HepG2 (cell line): ENCODE data around the gene NUDT13. TPM values are rescaled to one million over a fixed set of nuclear protein-coding genes. Genes with fewer than 3 reads are reported as not detected.

Source experiments
- ARID2 ChIP-seq: sonication (generic); formaldehyde crosslinking; IDR thresholded peaks from 2 replicates; pipeline ENCODE4 v1.8.1; 2022; ENCODE audit warnings: mild to moderate bottlenecking, missing genetic modification reagents, borderline replicate concordance
- CBX1 ChIP-seq: IDR thresholded peaks from one replicate; pipeline ENCODE4 v1.6.1; 2016; ENCODE audit warnings: antibody characterized with exemption, low read depth
- GABPB1 ChIP-seq: IDR thresholded peaks from 2 replicates; pipeline ENCODE4 v1.6.1; 2016; ENCODE audit warnings: mild to moderate bottlenecking, missing genetic modification reagents, moderate library complexity, missing compliant biosample characterization
- HMGXB3 ChIP-seq: sonication (generic); formaldehyde crosslinking; IDR thresholded peaks from 2 replicates; pipeline ENCODE4 v1.4.0; 2020; ENCODE audit warnings: missing genetic modification reagents, borderline replicate concordance
- HMGXB4 ChIP-seq, 2 experiments: sonication (generic) in 1 of 2; formaldehyde crosslinking in 1 of 2; IDR thresholded peaks; 2 replicates each; pipeline versions ENCODE4 v1.4.0 to v1.6.1; 2018 to 2020; ENCODE audit warnings: missing genetic modification reagents in 2 of 2, borderline replicate concordance in 1 of 2, low read depth in 1 of 2, mild to moderate bottlenecking in 1 of 2, missing biosample characterization in 1 of 2
- HNRNPK ChIP-seq: fragments of 200-400 bp; formaldehyde crosslinking; IDR thresholded peaks from 2 replicates; pipeline ENCODE4 v1.6.1; 2018; ENCODE audit warnings: low read length, low read depth, moderate library complexity, mild to moderate bottlenecking; ENCODE audit not compliant: poor library complexity, severe bottlenecking
- KLF9 ChIP-seq: IDR thresholded peaks from 2 replicates; pipeline ENCODE4 v1.6.1; 2016; ENCODE audit warnings: low read depth
- MYNN ChIP-seq: sonication (generic); formaldehyde crosslinking; IDR thresholded peaks from 2 replicates; pipeline ENCODE4 v1.4.0; 2020; ENCODE audit warnings: mild to moderate bottlenecking, low read depth, missing genetic modification reagents
- ZBED4 ChIP-seq: sonication (generic); formaldehyde crosslinking; IDR thresholded peaks from 2 replicates; pipeline ENCODE4 v1.4.0; 2020; ENCODE audit warnings: missing genetic modification reagents, borderline replicate concordance
- ZBTB39 ChIP-seq: sonication (generic); formaldehyde crosslinking; IDR thresholded peaks from 2 replicates; pipeline ENCODE4 v1.5.0; 2020; ENCODE audit warnings: missing genetic modification reagents
- ZNF296 ChIP-seq: sonication (generic); formaldehyde crosslinking; conservative IDR thresholded peaks from 2 replicates; pipeline ENCODE4 v1.5.0; 2020; ENCODE audit warnings: mild to moderate bottlenecking, missing genetic modification reagents
- ZNF317 ChIP-seq: sonication (generic); formaldehyde crosslinking; IDR thresholded peaks from 2 replicates; pipeline ENCODE4 v1.5.0; 2020; ENCODE audit warnings: mild to moderate bottlenecking, missing genetic modification reagents
- ZNF331 ChIP-seq: sonication (generic); formaldehyde crosslinking; IDR thresholded peaks from 2 replicates; pipeline ENCODE4 v1.4.0; 2020; ENCODE audit warnings: missing genetic modification reagents
- ZNF431 ChIP-seq: sonication (generic); formaldehyde crosslinking; IDR thresholded peaks from 2 replicates; pipeline ENCODE4 v1.9.0; 2022; ENCODE audit warnings: missing genetic modification reagents, low read depth, mild to moderate bottlenecking, borderline replicate concordance
- ZNF441 ChIP-seq: sonication (generic); formaldehyde crosslinking; IDR thresholded peaks from 2 replicates; pipeline ENCODE4 v1.7.0; 2021; ENCODE audit warnings: missing genetic modification reagents, borderline replicate concordance
- ZNF652 ChIP-seq: IDR thresholded peaks from 2 replicates; pipeline ENCODE4 v1.6.1; 2016; ENCODE audit warnings: low read depth, borderline replicate concordance
- ZSCAN12 ChIP-seq: sonication (generic); formaldehyde crosslinking; IDR thresholded peaks from 2 replicates; pipeline ENCODE4 v1.9.0; 2021; ENCODE audit warnings: mild to moderate bottlenecking, missing genetic modification reagents
- polyA plus RNA-seq, 8 experiments: library from polyadenylated mRNA; depleted of rRNA in 3 of 8; stranded (reverse) in 7 of 8; unstranded in 1 of 8; fragments of >200 nt; fragmentation: Illumina TruSeq in 4 of 8; extraction: Trizol in 4 of 8; gene quantifications; 2 replicates each; pipeline versions ENCODE4 v1.2.1 to v1.2.3, GENCODE V29; 2011 to 2016; ENCODE audit warnings: low read depth in 4 of 8, missing spikeins in 1 of 8, mixed read lengths in 1 of 8; ENCODE audit not compliant: insufficient read depth in 1 of 8
- total RNA-seq, 5 experiments: library from RNA; depleted of rRNA; stranded (reverse); fragments of >200 nt; fragmentation: Illumina TruSeq; extraction: Trizol; gene quantifications; 2 replicates each; pipeline ENCODE4 v1.2.3, GENCODE V29; 2016; ENCODE audit warnings: low read depth in 1 of 5

The NUDT13 gene
- total and polyA plus RNA-seq, 2 of the 13 experiments (the other 11 are each of a cell fraction or from before 2014, with no cell fraction given), result 4.2 to 6.5 TPM

- TF ChIP-seq HMGXB3 (peak; percentile 80), ZBTB39 (CRISPR knock-in tag) (no peak), ZBED4 (CRISPR knock-in tag) (peak; percentile 38; the same call in 1 of the 2 replicates), ZSCAN12 (CRISPR knock-in tag) (no peak), ZNF296 (CRISPR knock-in tag) (no peak), ZNF441 (no peak; the same call in 1 of the 2 replicates), ZNF431 (CRISPR knock-in tag) (no peak), GABPB1 (CRISPR knock-in tag) (peak; percentile 89), ARID2 (CRISPR knock-in tag) (no peak), HMGXB4 (CRISPR knock-in tag; IDR thresholded peaks at IDR 0.05; ENCODE audit: borderline replicate concordance in 1 of 2, low read depth in 1 of 2) (peak in 1 of 2 experiments; percentile 22; a peak in 1 of 4 replicates), ZNF331 (CRISPR knock-in tag) (peak; percentile 73; the same call in 1 of the 2 replicates), CBX1 (peak; percentile 55), HNRNPK (no peak), ZNF652 (CRISPR knock-in tag) (no peak), MYNN (peak; percentile 27; the same call in 1 of the 2 replicates), KLF9 (CRISPR knock-in tag) (no peak), ZNF317 (CRISPR knock-in tag) (peak; percentile 59; the same call in 1 of the 2 replicates)
Observed at GRCh38 chr10:73110345-73110849, at the start of gene NUDT13 (continued).
